ENCODE results near the gene GLT1D1.
A peak's percentile ranks its signal among the peaks of the same experiment; 100 is the strongest.

GLT1D1 gene

GRCh38 chr12:128808651-128809050 is 44.6 kb upstream of the GLT1D1 start:
- TF ChIP-seq, protein P1, sequence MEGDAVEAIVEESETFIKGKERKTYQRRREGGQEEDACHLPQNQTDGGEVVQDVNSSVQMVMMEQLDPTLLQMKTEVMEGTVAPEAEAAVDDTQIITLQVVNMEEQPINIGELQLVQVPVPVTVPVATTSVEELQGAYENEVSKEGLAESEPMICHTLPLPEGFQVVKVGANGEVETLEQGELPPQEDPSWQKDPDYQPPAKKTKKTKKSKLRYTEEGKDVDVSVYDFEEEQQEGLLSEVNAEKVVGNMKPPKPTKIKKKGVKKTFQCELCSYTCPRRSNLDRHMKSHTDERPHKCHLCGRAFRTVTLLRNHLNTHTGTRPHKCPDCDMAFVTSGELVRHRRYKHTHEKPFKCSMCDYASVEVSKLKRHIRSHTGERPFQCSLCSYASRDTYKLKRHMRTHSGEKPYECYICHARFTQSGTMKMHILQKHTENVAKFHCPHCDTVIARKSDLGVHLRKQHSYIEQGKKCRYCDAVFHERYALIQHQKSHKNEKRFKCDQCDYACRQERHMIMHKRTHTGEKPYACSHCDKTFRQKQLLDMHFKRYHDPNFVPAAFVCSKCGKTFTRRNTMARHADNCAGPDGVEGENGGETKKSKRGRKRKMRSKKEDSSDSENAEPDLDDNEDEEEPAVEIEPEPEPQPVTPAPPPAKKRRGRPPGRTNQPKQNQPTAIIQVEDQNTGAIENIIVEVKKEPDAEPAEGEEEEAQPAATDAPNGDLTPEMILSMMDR (IDR thresholded peaks at IDR 0.05; ENCODE audit: low read depth, low read length), result no peak
- Histone ChIP-seq H3K9me3 (ENCODE audit: severe bottlenecking) (no peaks in the 10 kb centered on the region), H3K27ac (no peak overlapping the region), H3K4me3 (ENCODE audit: low read depth, low read length) (no peak overlapping the region), H3K36me3 (peaks cover 51% of the 10 kb centered on the region), H3K27me3 (ENCODE audit: insufficient read depth, low read depth, severe bottlenecking) (no peaks in the 10 kb centered on the region)
- DNase-seq, result no peak

DNA sequence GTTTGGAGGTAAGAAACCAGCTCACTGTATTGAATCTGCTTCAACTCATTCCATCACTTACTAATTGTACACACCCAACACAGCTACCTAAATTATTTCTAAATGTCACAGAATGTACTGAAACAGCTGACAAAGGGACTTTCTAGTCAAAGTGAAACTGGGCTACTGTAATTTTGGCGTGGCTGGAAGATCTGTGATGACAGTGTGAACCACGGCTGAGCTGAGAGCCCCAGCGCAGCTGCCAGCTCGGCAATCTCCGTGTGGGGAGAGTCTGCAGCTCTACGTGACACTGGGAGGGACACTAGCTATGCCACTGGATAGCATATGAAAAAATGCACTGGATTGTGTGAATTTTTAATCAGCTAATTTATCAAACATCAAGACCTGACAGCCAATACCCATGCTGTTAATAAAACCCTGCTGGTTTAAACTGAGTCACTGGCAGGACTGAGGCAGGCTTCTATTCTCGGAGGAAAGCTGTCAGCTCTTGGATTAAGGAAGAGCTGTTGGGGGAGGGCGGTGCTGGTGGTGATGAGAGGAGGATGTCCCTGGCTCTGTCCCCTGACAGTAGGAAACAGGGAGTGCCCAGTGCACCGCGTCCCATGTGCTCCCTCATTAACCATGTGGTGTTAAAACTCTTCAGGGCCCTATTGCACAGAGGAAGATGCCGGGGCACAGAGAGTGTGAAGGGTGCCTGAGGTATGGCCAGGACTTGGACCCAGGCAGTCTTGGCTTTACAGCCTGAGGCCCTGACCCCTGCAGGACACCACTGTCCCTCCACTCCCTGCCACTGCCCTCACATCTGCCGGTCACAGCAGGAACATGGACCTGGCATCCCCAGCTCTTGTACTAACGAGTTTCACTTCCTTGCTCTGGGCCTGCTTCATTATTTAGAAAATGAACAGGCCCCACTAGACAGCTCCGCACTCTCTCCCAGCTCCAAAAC is 42.8 kb upstream of the GLT1D1 start:
- Histone ChIP-seq H3K36me3 (peaks cover 42% of the 10 kb centered on the region), H3K27me3 (ENCODE audit: insufficient read depth, low read depth, severe bottlenecking) (no peaks in the 10 kb centered on the region), H3K9me3 (ENCODE audit: severe bottlenecking) (no peaks in the 10 kb centered on the region), H3K27ac (peak overlapping the region; percentile 41), H3K4me3 (ENCODE audit: low read depth, low read length) (peak overlapping the region; percentile 20)
- peak; percentile 82 for DNase-seq
- TF ChIP-seq, protein P1 (IDR thresholded peaks at IDR 0.05; ENCODE audit: low read depth, low read length), result peak; percentile 46

DNA sequence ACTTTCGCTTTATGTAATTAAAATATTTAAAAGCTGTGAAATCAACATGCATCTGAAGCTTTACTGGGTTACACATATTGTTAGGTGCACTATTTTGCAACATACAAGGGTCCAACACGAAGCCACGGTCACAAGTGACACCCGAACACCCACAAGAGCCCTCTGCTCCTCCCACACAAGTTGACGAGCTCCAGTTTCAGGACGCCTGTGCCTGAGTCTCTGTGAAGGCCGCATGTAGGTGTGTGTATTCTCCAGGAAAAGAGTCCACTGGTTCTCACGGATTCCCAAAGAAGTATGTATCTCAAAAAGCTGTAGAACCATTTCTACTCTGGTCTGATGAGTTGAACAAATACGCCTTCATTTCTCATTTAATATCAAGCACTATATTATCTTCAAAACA is 41.5 kb upstream of the GLT1D1 start:
- H3K9me3 ChIP-seq (ENCODE audit: severe bottlenecking), result no peaks in the 10 kb centered on the region
- H3K36me3 ChIP-seq, result peaks cover 41% of the 10 kb centered on the region
- no peaks in the 10 kb centered on the region for H3K27me3 ChIP-seq (ENCODE audit: insufficient read depth, low read depth, severe bottlenecking)
- H3K4me3 ChIP-seq (ENCODE audit: low read depth, low read length), result no peak overlapping the region
- TF ChIP-seq, protein P1 (IDR thresholded peaks at IDR 0.05; ENCODE audit: low read depth, low read length), result no peak
- H3K27ac ChIP-seq, result no peak overlapping the region
- no peak for DNase-seq

- no peak for DNase-seq
- no peaks in the 10 kb centered on the region for H3K27me3 ChIP-seq (ENCODE audit: insufficient read depth, low read depth, severe bottlenecking)
- H3K4me3 ChIP-seq (ENCODE audit: low read depth, low read length), result no peak overlapping the region
- H3K9me3 ChIP-seq (ENCODE audit: severe bottlenecking), result no peaks in the 10 kb centered on the region
- TF ChIP-seq, protein P1 (IDR thresholded peaks at IDR 0.05; ENCODE audit: low read depth, low read length), result no peak
- H3K36me3 ChIP-seq, result peaks cover 26% of the 10 kb centered on the region
- H3K27ac ChIP-seq, result no peak overlapping the region
Observed at GRCh38 chr12:128813392-128813791, 39.9 kb upstream of the GLT1D1 start.

DNA sequence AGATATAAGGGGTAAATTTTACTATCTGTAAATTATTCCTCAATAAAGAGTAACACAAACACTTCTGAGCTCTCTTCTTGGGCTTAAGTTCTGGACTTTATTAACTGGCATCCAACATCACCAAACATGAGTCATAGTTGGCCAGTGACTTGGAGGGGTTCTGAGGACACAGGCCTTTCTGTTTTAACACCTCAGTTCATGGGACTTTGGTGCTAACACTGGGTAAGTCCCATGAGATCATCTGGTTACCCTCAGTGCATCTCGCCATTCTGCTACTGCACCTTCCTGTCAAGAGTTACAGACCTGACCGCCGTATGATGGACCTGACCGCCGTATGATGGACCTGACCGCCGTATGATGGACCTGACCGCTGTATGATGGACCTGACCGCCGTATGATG is 39.4 kb upstream of the GLT1D1 start:
- Histone ChIP-seq H3K27ac (no peak overlapping the region), H3K4me3 (ENCODE audit: low read depth, low read length) (no peak overlapping the region), H3K27me3 (ENCODE audit: insufficient read depth, low read depth, severe bottlenecking) (no peaks in the 10 kb centered on the region), H3K9me3 (ENCODE audit: severe bottlenecking) (no peaks in the 10 kb centered on the region), H3K36me3 (peaks cover 21% of the 10 kb centered on the region)
- TF ChIP-seq, protein P1 (IDR thresholded peaks at IDR 0.05; ENCODE audit: low read depth, low read length), result no peak
- no peak for DNase-seq

Data from WERI-Rb-1 (cell line).